GM18526 (cell line): ENCODE results near the gene AKAP12.

Experiments
- POLR2A ChIP-seq: IDR thresholded peaks from 3 replicates; pipeline ENCODE4 v1.6.1; 2011; ENCODE audit not compliant: insufficient read length; ENCODE audit errors: extremely low read depth

AKAP12 gene

GRCh38 chr6:151390276-151390850, 150.6 kb downstream of the AKAP12 start:
- TF ChIP-seq POLR2A, result no peak

GRCh38 chr6:151390851-151391470, 151.2 kb downstream of the AKAP12 start:
- TF ChIP-seq POLR2A, result no peak

- TF ChIP-seq POLR2A, result peak; percentile 37
Observed at GRCh38 chr6:151391471-151392413, 152.0 kb downstream of the AKAP12 start, which contains the start of gene ZBTB2. Gene ZBTB2 (minus strand): TSS chr6:151391559. CDS start chr6:151373637, 17,922 bp downstream.

GRCh38 chr6:151392427-151392826, 152.7 kb downstream of the AKAP12 start:
- no peak for TF ChIP-seq POLR2A

GRCh38 chr6:151393410-151393809, 153.6 kb downstream of the AKAP12 start:
- no peak for TF ChIP-seq POLR2A

GRCh38 chr6:151399679-151400078, 159.9 kb downstream of the AKAP12 start:
- TF ChIP-seq POLR2A, result no peak

GRCh38 chr6:151400473-151400872, 160.7 kb downstream of the AKAP12 start:
- no peak for TF ChIP-seq POLR2A

GRCh38 chr6:151402228-151402627, 162.5 kb downstream of the AKAP12 start:
- TF ChIP-seq POLR2A, result no peak

GRCh38 chr6:151403919-151404308, 164.1 kb downstream of the AKAP12 start:
- no peak for TF ChIP-seq POLR2A
